Transverse colon (tissue), 4 donors: ENCODE measurements around the gene FAH. TPM values are rescaled to one million over a fixed set of nuclear protein-coding genes. Genes with fewer than 3 reads are reported as not detected.

ENCODE experiments used
- DNase-seq: peaks from one replicate; pipeline ENCODE4 v3.0.0-alpha.2; 2019
- H3K27ac ChIP-seq, 4 donors: fragments of 200-600 bp; sonication (generic); 2 replicates each; pipeline ENCODE4 v1.5.1; 2016 to 2018; ENCODE audit warnings: inconsistent platforms in 4 of 4
- H3K27me3 ChIP-seq: fragments of 200-600 bp; sonication (generic); 2 replicates; pipeline ENCODE4 v1.5.1; 2017; ENCODE audit warnings: inconsistent platforms
- H3K36me3 ChIP-seq, 4 donors: fragments of 200-600 bp; sonication (generic); 2 replicates each; pipeline ENCODE4 v1.5.1; 2017 to 2019; ENCODE audit warnings: inconsistent platforms in 4 of 4
- H3K4me1 ChIP-seq, 4 donors: fragments of 200-600 bp; sonication (generic); 2 replicates each; pipeline ENCODE4 v1.5.1; 2017 to 2020; ENCODE audit warnings: inconsistent platforms in 4 of 4
- H3K4me3 ChIP-seq, 4 donors: fragments of 200-600 bp; sonication (generic); 1 replicate in 1 of 4; 2 replicates in 3 of 4; pipeline versions ENCODE4 v1.5.1 to v1.6.1; 2017 to 2019; ENCODE audit warnings: inconsistent platforms in 4 of 4
- H3K9me3 ChIP-seq, 2 donors: fragments of 200-600 bp; sonication (generic); 2 replicates each; pipeline ENCODE4 v1.5.1; 2017 to 2019; ENCODE audit warnings: inconsistent platforms in 2 of 2
- CTCF ChIP-seq, 5 experiments: fragments of 200-600 bp in 3 of 5; fragments of 450-650 bp in 2 of 5; sonication (generic) in 3 of 5; IDR thresholded peaks; 1 replicate in 2 of 5; 2 replicates in 3 of 5; pipeline ENCODE4 v1.5.1; 2016 to 2017; ENCODE audit warnings: antibody characterized with exemption in 5 of 5, inconsistent platforms in 3 of 5, mild to moderate bottlenecking in 2 of 5, moderate library complexity in 1 of 5
- EP300 ChIP-seq: sonication (generic); formaldehyde crosslinking; IDR thresholded peaks from one replicate; pipeline ENCODE4 v1.6.1; 2017; ENCODE audit warnings: antibody characterized with exemption, low read depth
- POLR2A ChIP-seq: fragments of 450-650 bp; IDR thresholded peaks from one replicate; pipeline ENCODE4 v1.6.1; 2016; ENCODE audit warnings: antibody characterized with exemption, mild to moderate bottlenecking, moderate library complexity
- POLR2AphosphoS5 ChIP-seq, 3 donors: sonication (generic); formaldehyde crosslinking; IDR thresholded peaks; one replicate each; pipeline ENCODE4 v1.6.1; 2016; ENCODE audit warnings: antibody characterized with exemption in 3 of 3
- WGBS, 2 donors: methylation state at CpG; one replicate each; pipeline ENCODE4 v1.1.5; 2018; ENCODE audit warnings: low coverage in 1 of 2; 5-methylcytosine and 5-hydroxymethylcytosine counted together
- in situ Hi-C, 4 donors: fragments of 200-750 bp; cut with MboI; loops; one replicate each; pipeline versions ENCODE4 v1.15.0 to v1.15.1; 2017; ENCODE audit warnings: low sequenced_read_pairs in 3 of 4, low pct_ligation_motif_present in 1 of 4, low pct_unique_long_range_greater_than_20kb in 1 of 4
- intact Hi-C: fragments of 100-400 bp; cut with DNase I; formaldehyde crosslinking; loops from one replicate; pipeline ENCODE4 v1.15.1; 2023; ENCODE audit warnings: low total_unique reads
- total RNA-seq, 4 donors: library from RNA; depleted of rRNA; stranded (reverse); fragments of >200 nt; gene quantifications; one replicate each; pipeline ENCODE4 v1.1.0, GENCODE V29; 2016

Gene FAH
- total RNA-seq, 4 donors from 2014 or later, result 5.6 to 10.6 (median 8.7) TPM

DNA sequence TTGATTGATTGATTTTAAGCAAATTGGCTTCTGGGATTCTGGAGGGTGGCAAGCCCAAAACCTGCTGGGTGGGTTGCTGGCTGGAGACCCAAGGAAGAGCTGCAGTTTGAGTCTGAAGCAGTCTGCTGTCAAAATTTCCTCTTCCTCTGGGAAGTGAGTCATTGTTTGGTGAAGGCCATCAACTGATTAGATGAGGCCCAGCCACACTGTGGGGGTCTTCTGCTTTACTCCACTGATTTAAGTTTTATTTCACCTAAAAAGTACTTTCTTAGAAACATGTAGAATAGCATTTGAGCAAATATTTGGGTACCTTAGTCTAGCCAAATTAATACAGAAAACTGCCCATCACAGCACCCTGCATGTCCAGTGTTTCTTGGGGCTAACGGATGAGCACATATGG lies 33.8 kb downstream of the FAH start:
- WGBS, 2 donors, result 91% methylated on average over 1 of the region's 1 CpG; no CpG with 5 or more reads in 1 of the 2 donors
- Histone ChIP-seq H3K4me1 (no peaks in the 10 kb centered on the region), H3K27me3 (no peaks in the 10 kb centered on the region), H3K4me3 (no peak overlapping the region), H3K36me3 (no peaks in the 10 kb centered on the region), H3K9me3 (no peaks in the 10 kb centered on the region), H3K27ac (no peak overlapping the region)
- no peak for TF ChIP-seq POLR2AphosphoS5 (IDR thresholded peaks at IDR 0.05)
- no peak for TF ChIP-seq POLR2A
- no peak for TF ChIP-seq CTCF (IDR thresholded peaks at IDR 0.05)
- no peak for TF ChIP-seq EP300
- DNase-seq, result no peak
- intact Hi-C loops (no loop called here), in situ Hi-C loops (no loop called here)

DNA sequence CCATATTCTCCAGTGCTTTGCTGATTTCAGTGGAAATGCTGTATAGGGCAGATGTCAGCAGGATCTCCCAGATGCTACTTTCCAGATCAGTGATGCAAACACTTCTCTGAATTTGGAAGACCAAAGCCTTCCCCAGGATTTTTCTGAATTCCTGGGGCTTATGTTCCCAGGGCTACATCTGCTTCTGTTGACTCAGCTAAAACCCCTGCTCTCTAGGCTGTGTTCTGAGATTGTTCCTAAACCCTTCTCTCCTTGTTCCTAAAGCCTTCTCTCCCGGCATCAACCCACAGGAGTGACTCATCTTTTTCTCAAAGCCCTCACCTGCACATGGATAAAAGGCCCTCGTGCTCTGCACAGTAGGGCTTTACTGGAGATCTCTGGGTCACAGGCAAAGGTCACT lies 35.5 kb downstream of the FAH start:
- Histone ChIP-seq H3K4me3 (no peak overlapping the region), H3K9me3 (no peaks in the 10 kb centered on the region), H3K4me1 (no peaks in the 10 kb centered on the region), H3K27me3 (no peaks in the 10 kb centered on the region), H3K36me3 (no peaks in the 10 kb centered on the region), H3K27ac (no peak overlapping the region)
- 81% methylated on average over 2 of the region's 2 CpGs; no CpG with 5 or more reads in 1 of the 2 donors for whole genome bisulfite sequencing, 2 donors
- intact Hi-C loops (no loop called here), in situ Hi-C loops (no loop called here)
- no peak for TF ChIP-seq POLR2AphosphoS5 (IDR thresholded peaks at IDR 0.05)
- TF ChIP-seq POLR2A, result no peak
- TF ChIP-seq EP300, result no peak
- TF ChIP-seq CTCF (IDR thresholded peaks at IDR 0.05), result no peak
- DNase-seq, result no peak

- intact Hi-C loops (no loop called here), in situ Hi-C loops (no loop called here)
- no peaks in the 10 kb centered on the region for H3K36me3 ChIP-seq
- no peak for DNase-seq
- WGBS, 2 donors, result 87 to 93% methylated on average over 2 of the region's 2 CpGs
- no peak overlapping the region for H3K27ac ChIP-seq
- no peak overlapping the region for H3K4me3 ChIP-seq
- H3K27me3 ChIP-seq, result no peaks in the 10 kb centered on the region
- H3K4me1 ChIP-seq, result no peaks in the 10 kb centered on the region
- H3K9me3 ChIP-seq, result no peaks in the 10 kb centered on the region
- TF ChIP-seq POLR2AphosphoS5 (IDR thresholded peaks at IDR 0.05), result no peak
- TF ChIP-seq CTCF (IDR thresholded peaks at IDR 0.05), result no peak
- TF ChIP-seq POLR2A, result no peak
- no peak for TF ChIP-seq EP300
Observed at GRCh38 chr15:80191198-80191597, 38.4 kb downstream of the FAH start.

DNA sequence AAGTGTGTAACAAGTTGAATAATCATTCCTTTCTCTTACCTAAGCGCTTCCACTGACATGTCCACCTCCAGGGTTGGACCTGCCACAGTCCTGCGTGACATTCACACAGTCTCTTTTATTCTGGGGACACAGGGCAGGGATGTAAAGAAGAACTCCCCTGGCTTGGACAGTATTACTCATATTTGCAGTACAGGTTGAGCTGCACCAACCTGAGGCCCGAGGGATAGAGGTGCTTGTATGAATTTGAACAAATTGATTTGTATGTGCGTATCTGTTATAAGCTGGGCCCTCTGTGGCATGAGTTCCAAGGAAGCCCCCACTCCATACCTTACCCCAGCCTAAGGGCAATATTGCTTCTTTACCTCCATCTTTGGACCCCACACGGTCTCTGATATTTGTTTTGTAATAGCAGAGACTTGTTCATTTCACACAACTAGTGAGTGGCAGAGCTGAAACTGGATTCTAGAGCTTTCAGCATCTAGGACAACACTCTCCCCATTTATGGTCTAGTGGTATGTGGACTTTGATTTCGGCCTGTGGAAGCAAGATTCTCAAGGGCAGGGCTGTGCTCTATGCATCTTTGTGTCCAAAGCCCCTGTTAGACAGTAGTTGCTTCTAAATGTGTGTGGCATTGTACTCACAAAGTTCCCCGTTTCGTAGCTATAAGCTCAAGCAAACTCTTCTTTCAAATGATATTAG lies 39.2 kb downstream of the FAH start:
- Histone ChIP-seq H3K27ac (no peak overlapping the region), H3K4me3 (no peak overlapping the region), H3K4me1 (no peaks in the 10 kb centered on the region), H3K27me3 (no peaks in the 10 kb centered on the region), H3K9me3 (no peaks in the 10 kb centered on the region), H3K36me3 (no peaks in the 10 kb centered on the region)
- WGBS, 2 donors, result 85 to 100% methylated on average over 3 to 8 of the region's 8 CpGs
- intact Hi-C loops, result no loop called here
- in situ Hi-C loops, result no loop called here
- TF ChIP-seq POLR2A (no peak), CTCF (IDR thresholded peaks at IDR 0.05) (no peak), POLR2AphosphoS5 (IDR thresholded peaks at IDR 0.05) (no peak), EP300 (no peak)
- no peak for DNase-seq
